ENCODE results near the gene OPHN1. TPM values are rescaled to one million over a fixed set of nuclear protein-coding genes. Genes with fewer than 3 reads are reported as not detected.

OPHN1 gene
- total and polyA plus RNA-seq, 12 donors = 1.2 to 9.1 (median 5.2) TPM

DNA sequence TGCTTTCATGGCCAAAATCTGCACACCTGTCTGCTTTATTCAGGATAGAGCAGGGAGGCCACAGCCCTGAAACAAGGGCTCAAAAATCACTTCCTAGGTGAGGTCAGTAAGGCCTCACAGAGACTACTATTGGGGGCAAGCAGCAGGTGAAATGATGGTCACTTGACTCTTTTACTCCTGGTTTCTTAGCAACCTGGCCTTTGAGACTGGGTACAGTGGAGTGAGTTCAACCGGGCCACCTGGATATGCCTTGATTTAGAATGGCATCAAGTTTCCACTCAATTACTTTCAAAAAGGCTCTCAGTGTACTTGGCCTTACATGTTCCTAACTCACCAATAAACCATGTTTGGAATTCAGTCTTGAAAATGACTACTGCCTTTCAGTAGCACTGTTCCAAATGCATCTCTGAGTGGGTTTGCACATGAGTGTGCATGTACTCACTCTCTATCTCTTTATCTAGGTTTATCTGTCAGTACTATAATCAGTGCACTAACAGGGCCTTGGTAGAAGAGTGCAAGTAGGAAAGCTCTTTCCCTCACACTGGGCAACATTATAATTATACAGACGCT lies 388.2 kb downstream of the OPHN1 start:
- no peak overlapping the region for H3K27ac ChIP-seq
- no peak for DNase-seq
- no peaks in the 10 kb centered on the region for H3K36me3 ChIP-seq (replicated peaks in 1 of 2)
- TF ChIP-seq, protein P1, sequence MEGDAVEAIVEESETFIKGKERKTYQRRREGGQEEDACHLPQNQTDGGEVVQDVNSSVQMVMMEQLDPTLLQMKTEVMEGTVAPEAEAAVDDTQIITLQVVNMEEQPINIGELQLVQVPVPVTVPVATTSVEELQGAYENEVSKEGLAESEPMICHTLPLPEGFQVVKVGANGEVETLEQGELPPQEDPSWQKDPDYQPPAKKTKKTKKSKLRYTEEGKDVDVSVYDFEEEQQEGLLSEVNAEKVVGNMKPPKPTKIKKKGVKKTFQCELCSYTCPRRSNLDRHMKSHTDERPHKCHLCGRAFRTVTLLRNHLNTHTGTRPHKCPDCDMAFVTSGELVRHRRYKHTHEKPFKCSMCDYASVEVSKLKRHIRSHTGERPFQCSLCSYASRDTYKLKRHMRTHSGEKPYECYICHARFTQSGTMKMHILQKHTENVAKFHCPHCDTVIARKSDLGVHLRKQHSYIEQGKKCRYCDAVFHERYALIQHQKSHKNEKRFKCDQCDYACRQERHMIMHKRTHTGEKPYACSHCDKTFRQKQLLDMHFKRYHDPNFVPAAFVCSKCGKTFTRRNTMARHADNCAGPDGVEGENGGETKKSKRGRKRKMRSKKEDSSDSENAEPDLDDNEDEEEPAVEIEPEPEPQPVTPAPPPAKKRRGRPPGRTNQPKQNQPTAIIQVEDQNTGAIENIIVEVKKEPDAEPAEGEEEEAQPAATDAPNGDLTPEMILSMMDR (IDR thresholded peaks at IDR 0.05) = no peak
- TF ChIP-seq POLR2A (IDR thresholded peaks at IDR 0.05) = no peak
- WGBS, 4 donors = 61 to 100% (median 87%) methylated on average over 2 of the region's 2 CpGs
- peaks cover 4% of the 10 kb centered on the region for H3K27me3 ChIP-seq
- H3K9me3 ChIP-seq (replicated peaks in 1 of 3) = no peaks in the 10 kb centered on the region
- H3K4me1 ChIP-seq (replicated peaks in 1 of 2) = no peaks in the 10 kb centered on the region
- no peak overlapping the region for H3K4me3 ChIP-seq
- intact Hi-C loops (cut with DNase I) = no loop called here

DNA sequence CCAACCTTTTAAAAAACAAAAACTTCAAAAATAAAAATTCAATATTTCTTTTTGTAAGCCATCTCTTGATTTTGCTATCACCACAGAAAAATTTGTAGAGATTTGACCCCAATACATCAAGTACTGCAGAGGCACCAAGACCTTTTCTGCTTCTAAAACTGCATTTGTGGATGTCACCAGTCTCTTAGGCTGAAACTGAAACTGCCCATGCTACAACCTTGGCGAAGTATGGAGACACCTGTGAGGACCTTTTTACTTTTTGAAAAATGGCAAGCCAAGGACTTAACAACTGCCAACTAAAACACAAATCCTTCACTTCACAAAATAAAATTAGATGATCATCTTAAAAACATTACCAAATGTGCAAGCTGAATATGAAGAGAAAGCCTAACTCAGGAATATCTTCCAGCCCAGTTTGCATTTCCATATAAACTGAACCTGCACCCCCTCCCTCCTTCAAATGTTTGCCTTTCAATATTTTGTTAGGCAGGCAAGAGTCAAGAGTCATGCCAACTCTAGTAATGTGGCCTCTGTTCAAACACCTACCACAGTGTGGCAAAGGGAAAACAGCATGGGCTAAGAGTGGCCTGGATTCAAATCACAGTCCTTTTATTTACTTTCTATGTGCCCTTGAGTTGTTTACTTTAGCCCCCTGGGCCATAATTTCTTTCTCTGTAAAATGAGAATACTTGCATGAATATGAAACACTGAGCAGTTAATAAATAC lies 389.4 kb downstream of the OPHN1 start:
- Histone ChIP-seq H3K27me3 (peaks cover 4% of the 10 kb centered on the region), H3K4me3 (no peak overlapping the region), H3K36me3 (replicated peaks in 1 of 2) (no peaks in the 10 kb centered on the region), H3K27ac (no peak overlapping the region), H3K4me1 (replicated peaks in 1 of 2) (no peaks in the 10 kb centered on the region), H3K9me3 (replicated peaks in 1 of 3) (no peaks in the 10 kb centered on the region)
- WGBS, 4 donors = 60 to 82% (median 73%) methylated on average over 1 of the region's 1 CpG
- no peak for DNase-seq
- TF ChIP-seq POLR2A (IDR thresholded peaks at IDR 0.05) = no peak
- TF ChIP-seq, protein P1 (IDR thresholded peaks at IDR 0.05) = no peak
- intact Hi-C loops (cut with DNase I) = no loop called here

DNA sequence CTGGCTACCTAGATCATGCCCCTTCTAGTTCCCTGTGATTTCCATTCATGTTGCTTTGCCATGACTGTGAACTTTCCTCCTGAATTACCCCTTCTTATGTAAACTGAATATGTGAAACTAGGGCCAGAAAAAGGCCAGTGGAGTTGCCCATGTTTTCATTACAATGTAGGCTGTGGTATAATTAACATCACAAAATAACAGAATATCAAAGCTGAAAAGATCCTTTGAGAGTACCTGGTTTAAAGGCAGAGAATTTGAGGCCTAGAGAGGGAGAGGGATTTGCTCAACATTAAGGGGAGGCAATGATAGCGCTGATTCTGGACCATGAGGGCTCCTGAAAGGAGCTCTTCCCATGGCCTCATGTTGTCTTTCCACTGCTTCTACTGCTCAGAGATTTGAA lies 392.2 kb downstream of the OPHN1 start:
- no peaks in the 10 kb centered on the region for H3K9me3 ChIP-seq (replicated peaks in 1 of 3)
- H3K4me1 ChIP-seq (replicated peaks in 1 of 2) = no peaks in the 10 kb centered on the region
- no peak overlapping the region for H3K27ac ChIP-seq
- no peaks in the 10 kb centered on the region for H3K36me3 ChIP-seq (replicated peaks in 1 of 2)
- intact Hi-C loops (cut with DNase I) = no loop called here
- H3K4me3 ChIP-seq = no peak overlapping the region
- no peak for DNase-seq
- TF ChIP-seq, protein P1 (IDR thresholded peaks at IDR 0.05) = no peak
- TF ChIP-seq POLR2A (IDR thresholded peaks at IDR 0.05) = no peak
- H3K27me3 ChIP-seq = no peaks in the 10 kb centered on the region
- 48 to 88% (median 80%) methylated on average over 1 of the region's 1 CpG for WGBS, 4 donors

DNA sequence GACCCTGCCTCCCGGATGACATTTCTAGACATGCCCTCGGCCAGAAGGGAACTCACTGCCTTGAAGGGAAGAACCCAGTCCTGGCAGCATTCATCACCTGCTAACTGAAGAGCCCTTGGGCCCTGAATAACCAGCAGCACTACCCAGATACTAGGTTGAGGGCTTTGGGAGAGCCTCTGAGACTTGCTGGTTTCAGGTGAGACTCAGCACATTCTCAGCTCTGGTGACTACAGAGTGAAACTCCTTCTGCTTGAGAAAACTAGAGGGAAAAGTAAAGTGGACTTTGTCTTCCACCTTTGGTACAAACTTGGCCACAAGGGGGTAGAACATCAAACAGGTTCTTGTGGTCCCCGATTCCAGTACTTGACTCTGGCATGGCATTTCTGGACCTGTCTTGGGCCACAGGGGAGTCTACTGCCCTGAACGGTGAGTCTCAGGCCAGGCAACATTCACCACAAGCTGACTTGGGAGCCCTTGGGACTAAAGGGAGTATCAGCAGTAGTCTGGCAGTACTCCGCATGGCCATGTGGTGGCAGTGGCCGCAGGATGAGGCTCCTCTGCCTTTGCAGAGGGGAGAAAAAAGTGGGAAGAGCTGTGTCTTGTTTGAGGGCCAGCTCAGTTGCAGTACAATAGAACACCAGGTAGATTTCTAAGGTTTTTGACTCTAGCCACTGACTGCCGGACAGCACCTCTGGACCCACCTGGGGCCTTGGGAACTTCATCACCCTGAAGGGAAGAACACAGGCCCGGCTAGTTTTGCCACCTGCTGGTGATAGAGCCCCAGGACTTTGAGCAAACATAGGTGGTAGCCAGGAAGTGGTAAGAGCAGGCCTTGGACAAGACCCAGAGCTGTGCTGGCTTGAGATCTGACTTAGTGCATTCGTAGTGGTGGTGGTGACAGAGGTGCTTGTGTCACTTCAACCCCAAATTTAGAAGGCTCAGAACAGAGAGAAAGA lies 414.8 kb downstream of the OPHN1 start:
- DNase-seq = peak in 6 of 7 donors; percentile 25 to 54 (median 41)
- WGBS, 4 donors = 45 to 65% (median 50%) methylated on average over 5 to 9 of the region's 9 CpGs
- Histone ChIP-seq H3K27me3 (no peaks in the 10 kb centered on the region), H3K36me3 (replicated peaks in 1 of 2) (no peaks in the 10 kb centered on the region), H3K27ac (no peak overlapping the region), H3K9me3 (replicated peaks in 1 of 3) (no peaks in the 10 kb centered on the region), H3K4me1 (replicated peaks in 1 of 2) (no peaks in the 10 kb centered on the region), H3K4me3 (no peak overlapping the region)
- no peak for TF ChIP-seq POLR2A (IDR thresholded peaks at IDR 0.05)
- TF ChIP-seq, protein P1 (IDR thresholded peaks at IDR 0.05) = peak in 5 of 6 experiments; percentile 15 to 52 (median 36)
- intact Hi-C loops (cut with DNase I) = no loop called here

All from adrenal gland (tissue), 12 donors.